Measurements from ENCODE around the gene ABHD6.

- no peak for TF ChIP-seq JUN (IDR thresholded peaks at IDR 0.05; ENCODE audit: borderline replicate concordance, insufficient read depth, insufficient read length, low read depth)
- TF ChIP-seq, protein P1, sequence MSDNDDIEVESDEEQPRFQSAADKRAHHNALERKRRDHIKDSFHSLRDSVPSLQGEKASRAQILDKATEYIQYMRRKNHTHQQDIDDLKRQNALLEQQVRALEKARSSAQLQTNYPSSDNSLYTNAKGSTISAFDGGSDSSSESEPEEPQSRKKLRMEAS (IDR thresholded peaks at IDR 0.05; ENCODE audit: insufficient read depth, insufficient read length) = no peak
- TF ChIP-seq POLR2A (IDR thresholded peaks at IDR 0.05; ENCODE audit: low read depth, low read length) = no peak
These were observed 16.6 kb downstream of the ABHD6 start for GRCh38 chr3:58254144-58254543.
